ENCODE data around the gene OR51F1.
"Not testable (repeated sequence)": the region's sequence is repeated elsewhere in the genome, so short reads cannot be mapped to it uniquely, and the experiment has no call there.

Gene OR51F1, protein sequence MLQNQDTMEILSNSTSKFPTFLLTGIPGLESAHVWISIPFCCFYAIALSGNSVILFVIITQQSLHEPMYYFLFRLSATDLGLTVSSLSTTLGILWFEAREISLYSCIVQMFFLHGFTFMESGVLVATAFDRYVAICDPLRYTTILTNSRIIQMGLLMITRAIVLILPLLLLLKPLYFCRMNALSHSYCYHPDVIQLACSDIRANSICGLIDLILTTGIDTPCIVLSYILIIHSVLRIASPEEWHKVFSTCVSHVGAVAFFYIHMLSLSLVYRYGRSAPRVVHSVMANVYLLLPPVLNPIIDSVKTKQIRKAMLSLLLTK

DNA sequence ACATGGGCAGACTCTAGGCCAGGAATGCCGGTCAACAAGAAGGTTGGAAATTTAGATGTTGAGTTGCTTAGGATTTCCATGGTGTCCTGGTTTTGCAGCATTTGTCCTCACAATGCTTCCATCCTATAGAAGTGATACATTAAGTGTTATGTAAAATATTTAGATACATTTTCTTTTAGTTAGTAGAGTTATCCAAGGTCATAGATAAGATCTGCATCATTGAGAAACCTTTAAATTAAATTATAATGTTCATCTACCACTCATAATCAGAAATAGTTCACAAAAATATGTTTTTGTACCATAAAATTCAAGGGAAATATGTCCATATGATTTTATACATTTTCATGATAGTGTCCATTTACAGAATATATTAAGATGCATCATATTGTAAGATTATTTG lies at the start of gene OR51F1:
Gene OR51F1 (minus strand): TSS at position 101 of the 400 bp plus-strand sequence. CDS start 0 bp downstream, at position 101.
- DNase-seq (no peak), ATAC-seq (no peak)

DNA sequence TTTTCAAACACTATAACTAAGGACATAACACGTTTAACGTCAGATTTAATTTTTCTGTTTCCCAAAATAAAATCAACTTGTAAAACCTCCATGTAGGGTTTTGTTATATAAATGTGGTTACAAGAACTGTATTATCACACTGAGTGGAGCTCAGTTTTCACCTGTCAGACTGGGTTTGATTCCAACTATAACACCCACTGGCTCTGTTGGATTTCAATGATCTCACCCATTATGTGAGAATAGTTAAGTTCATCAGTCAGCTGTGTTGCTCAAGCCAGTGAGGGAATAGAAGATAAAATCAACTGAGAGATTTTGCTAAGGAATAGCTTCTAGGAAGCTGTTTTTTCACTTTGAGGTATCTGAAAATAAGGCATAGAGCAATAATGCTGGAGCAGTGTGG lies 39.5 kb upstream of the OR51F1 start:
- DNase-seq (no peak), ATAC-seq (no peak)

DNA sequence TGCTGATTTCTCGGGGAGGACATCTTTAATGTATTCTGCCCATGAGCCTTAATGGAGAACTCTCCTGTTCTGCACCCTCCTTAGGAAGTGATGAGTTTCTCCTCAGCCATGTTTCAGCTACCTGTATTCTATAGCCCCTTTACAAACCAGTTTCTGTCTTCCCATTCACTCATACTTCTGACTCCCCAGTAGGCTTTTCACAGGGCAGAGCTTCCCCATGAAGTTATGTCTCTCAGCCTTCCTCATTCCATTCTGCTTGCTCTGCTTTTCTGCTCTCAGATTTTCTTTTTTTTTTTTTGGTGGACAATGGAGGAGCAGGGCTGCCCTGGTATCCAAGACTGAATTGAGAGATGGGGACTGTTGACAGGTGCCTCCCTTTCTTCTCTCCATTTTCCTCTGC lies 38.7 kb upstream of the OR51F1 start:
- ATAC-seq, result no peak
- no peak for DNase-seq

DNA sequence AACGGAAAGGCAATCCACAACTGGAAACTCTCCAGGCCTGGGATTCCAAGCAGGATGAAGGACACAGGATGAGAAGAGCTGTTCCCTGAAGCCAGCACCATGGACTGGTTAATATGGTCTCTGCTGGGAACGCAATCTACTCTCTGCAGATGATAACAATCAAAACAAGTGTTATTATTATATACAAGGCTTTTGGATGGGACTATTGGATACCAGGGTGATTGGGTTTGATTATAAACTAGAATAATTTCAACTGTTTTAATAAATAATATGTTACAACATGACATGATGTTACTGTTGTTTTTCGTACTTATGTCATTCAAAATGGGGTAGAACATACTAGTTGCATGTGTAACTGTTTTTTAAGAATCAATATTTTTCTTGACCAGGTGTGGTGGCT lies 34.5 kb upstream of the OR51F1 start, which contains the start of gene OR52R1:
Gene OR52R1 (minus strand): TSS at position 101 of the 400 bp plus-strand sequence. CDS start 0 bp downstream, at position 101.
- DNase-seq, result no peak
- no peak for ATAC-seq

DNA sequence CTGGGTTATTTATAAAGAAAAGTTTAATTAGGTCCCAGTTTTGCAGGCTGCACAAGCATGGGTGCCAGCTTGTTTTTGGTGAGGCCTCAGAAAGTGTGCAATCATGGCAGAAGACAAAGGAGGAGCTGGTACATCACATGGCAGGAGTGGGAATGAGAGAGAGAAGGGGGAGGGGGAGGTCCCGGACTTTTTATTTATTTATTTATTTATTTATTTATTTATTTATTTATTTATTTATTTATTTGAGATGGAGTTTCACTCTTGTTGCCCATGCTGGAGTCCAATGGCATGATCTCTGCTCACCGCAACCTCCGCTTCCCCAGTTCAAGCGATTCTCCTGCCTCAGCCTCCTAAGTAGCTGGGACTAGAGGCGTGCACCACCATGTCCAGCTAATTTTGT lies 31.6 kb upstream of the OR51F1 start:
- DNase-seq, ATAC-seq: not testable (repeated sequence)

- no peak for DNase-seq
- no peak for ATAC-seq
Observed at GRCh38 chr11:4798427-4799183, 28.9 kb upstream of the OR51F1 start.

DNA sequence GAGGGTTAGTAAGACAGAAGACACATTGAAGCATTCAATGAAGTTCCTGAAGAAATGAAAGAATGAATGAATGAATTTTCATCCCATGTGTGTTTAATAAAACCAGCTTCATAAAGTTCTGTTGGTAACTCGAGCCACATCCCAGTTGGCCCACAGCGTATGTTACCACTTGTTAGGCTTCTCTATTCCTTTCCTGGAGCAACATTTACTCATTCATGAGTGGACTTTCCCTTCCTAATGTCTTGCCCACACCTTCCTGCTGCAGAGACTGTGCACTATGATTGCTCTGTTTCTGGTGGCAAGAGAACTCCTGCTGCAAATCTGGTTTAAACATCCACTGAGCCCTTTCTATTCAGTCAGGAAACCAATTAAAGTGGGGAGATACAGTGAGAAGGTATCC lies 27.5 kb upstream of the OR51F1 start:
- ATAC-seq, result no peak
- DNase-seq, result no peak

GRCh38 chr11:4782454-4782853 lies 12.7 kb upstream of the OR51F1 start:
- no peak for ATAC-seq

GRCh38 chr11:4768094-4768493 lies 1.6 kb downstream of the OR51F1 start:
- DNase-seq, result no peak

More at GRCh38 chr11:4782454-4782853, 12.7 kb upstream of the OR51F1 start:
- DNase-seq, result no peak

DNA sequence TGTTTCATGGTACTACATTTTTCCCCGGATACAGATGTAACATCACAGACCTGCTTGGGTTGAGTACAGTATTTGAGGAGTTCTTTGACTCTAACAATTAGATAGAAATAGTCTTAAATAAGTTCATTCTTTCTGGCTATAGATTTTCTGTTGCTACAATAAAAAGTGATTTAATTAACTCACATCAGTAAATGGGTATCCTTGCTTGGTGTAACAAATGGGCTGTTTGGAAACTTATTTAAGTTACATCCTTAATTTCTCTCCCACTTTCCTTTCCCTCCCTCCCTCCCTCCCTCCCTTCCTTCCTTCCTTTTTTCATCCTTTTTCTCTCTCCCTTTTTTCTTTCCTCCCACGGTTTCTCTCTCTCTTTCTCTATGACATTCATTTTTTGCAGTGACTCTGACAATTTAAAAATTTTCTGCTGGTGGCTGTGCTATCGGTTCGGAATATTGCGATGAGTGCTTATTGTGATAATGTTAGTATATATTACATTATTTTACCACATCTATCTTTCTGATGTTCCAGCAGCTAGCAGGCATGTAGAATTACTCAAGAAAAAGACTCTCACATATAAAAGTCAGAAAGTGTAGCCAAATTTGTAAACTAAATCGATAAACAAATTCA lies 3.2 kb downstream of the OR51F1 start:
- ATAC-seq (no peak), DNase-seq (no peak)

More at GRCh38 chr11:4768094-4768493, 1.6 kb downstream of the OR51F1 start:
- ATAC-seq, result no peak

DNA sequence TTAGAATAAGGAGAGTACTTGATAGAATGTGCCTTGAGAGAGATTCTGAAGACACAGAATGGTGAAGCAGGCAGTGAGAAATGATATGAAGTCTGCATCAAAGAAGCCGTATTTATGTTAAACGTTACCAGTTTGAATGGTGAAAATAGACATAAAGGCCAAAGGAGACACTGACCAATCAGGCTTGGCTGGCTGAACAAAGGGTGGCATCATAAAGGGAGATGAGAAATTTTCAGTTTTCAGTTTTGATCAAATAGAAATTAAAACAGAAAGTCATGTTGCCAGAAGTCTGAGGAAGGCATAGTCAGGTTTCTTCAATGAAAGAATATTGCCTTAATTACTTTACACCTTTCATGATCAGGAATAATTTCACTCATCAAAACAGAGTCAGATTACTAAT lies 6.6 kb downstream of the OR51F1 start:
- ATAC-seq, result no peak
- no peak for DNase-seq

DNA sequence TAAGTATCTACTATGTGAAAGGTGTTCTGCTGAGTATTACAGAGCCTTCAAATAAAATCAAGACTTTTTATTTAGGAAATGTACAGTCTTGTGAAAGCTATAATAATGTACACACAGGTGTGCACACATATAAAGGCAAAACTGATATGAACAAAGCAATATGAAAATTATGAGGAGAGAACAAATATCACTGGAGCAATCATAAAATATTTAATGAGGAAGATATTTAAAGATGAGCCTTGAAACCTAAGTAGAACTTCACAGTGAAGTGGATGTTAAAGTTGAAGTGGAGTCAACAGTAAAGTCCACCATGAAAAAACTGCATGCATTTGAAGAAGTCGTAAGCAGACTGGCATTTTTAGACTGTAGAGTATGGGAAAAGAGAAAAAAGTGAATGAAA lies 18.5 kb downstream of the OR51F1 start:
- ATAC-seq, result no peak
- no peak for DNase-seq

DNA sequence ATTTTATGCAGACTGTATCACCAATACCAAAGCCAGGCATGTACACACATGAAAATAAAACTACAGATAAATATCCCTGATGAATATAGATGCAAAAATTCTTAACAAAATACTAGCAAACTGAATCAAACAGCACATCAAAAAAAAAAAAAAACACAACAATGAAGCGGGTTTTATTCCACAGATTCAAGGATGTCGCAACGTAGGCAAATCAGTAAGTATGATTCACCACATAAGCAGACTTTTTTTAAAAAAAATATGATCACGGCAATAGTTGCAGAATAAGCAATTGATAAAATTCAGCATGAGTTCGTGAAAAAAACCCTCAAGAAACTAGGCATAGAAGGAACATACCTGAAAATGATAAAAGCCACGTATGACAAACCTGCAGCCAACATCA lies 21.3 kb downstream of the OR51F1 start:
- DNase-seq (no peak), ATAC-seq (no peak)

GRCh38 chr11:4740735-4741134 lies 29.0 kb downstream of the OR51F1 start:
- no peak for DNase-seq
- ATAC-seq, result no peak

DNA sequence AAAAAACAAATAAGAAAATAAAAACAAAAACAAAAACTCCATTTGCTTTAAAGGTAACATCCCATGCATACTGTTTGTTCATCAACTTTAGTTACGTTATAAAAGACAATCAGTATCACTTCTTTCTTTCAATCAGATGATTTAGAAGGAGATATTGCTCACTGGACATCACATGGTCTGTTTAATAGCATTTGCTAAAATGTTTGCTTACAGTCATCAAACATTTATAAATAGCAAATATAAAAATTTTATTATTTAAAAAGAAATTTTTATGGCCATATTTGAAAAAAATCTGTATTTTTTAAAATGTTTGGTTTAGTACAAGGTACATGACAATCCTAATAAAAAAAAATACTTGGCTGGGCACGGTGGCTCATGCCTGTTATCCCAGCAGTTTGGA lies 42.6 kb downstream of the OR51F1 start:
- DNase-seq, result no peak
- no peak for ATAC-seq

- ATAC-seq, DNase-seq: not testable (repeated sequence)
Observed at GRCh38 chr11:4722616-4723534, 46.9 kb downstream of the OR51F1 start.
